ENCODE measurements around the gene C1orf226.

- TF ChIP-seq CTCF (IDR thresholded peaks at IDR 0.05; ENCODE audit: low read depth, low read length) (no peak), MAX (IDR thresholded peaks at IDR 0.05; ENCODE audit: low read depth, low read length) (no peak), POLR2A (IDR thresholded peaks at IDR 0.05; ENCODE audit: extremely low read depth, insufficient read length) (no peak)
These were observed 5.0 kb downstream of the C1orf226 start for GRCh38 chr1:162386292-162387225.
